ENCODE measurements around the gene CNR1. TPM values are rescaled to one million over a fixed set of nuclear protein-coding genes. Genes with fewer than 3 reads are reported as not detected.

Gene CNR1
- total RNA-seq, 1 experiment from 2014 or later: not detected

GRCh38 chr6:88142297-88142668 is 23.9 kb downstream of the CNR1 start:
- ChIA-PET POLR2A (no interaction called here), RAD21 (ENCODE audit: low non-redundant PET in 1 of 2, low total read pairs in 2 of 2, uncharacterized antibody in 2 of 2, unreplicated experiment in 2 of 2) (no interaction called here), CTCF (no interaction called here)
- intact Hi-C loops (cut with micrococcal nuclease): no loop called here
- Histone ChIP-seq H3K4me1 (ENCODE audit: control insufficient read depth in 1 of 2, insufficient read depth in 2 of 2, low read length in 2 of 2) (no peaks in the 10 kb centered on the region), H3K79me2 (ENCODE audit: insufficient read depth, low read length) (no peaks in the 10 kb centered on the region), H3K9me2 (ENCODE audit: insufficient read depth) (no peaks in the 10 kb centered on the region), H3K4me3 (replicated peaks in 1 of 2; ENCODE audit: low read depth in 1 of 2, low read length in 2 of 2) (no peak overlapping the region), H3K9ac (ENCODE audit: low read length) (no peak overlapping the region), H3K27ac (ENCODE audit: low read depth, low read length) (no peak overlapping the region), H3K27me3 (ENCODE audit: insufficient read depth, low read length) (no peaks in the 10 kb centered on the region), H3K4me2 (ENCODE audit: low read length) (no peak overlapping the region), H2AFZ (ENCODE audit: low read depth, low read length, poor library complexity, severe bottlenecking) (no peak overlapping the region), H3K9me3 (ENCODE audit: control insufficient read depth in 1 of 2, insufficient read depth in 1 of 2, low read depth in 1 of 2, low read length in 2 of 2) (no peaks in the 10 kb centered on the region), H3K36me3 (ENCODE audit: control insufficient read depth in 1 of 2, insufficient read depth in 2 of 2, low read length in 2 of 2) (no peaks in the 10 kb centered on the region), H4K20me1 (ENCODE audit: insufficient read depth) (no peaks in the 10 kb centered on the region)
- DNase-seq (ENCODE audit: low read depth, low spot score) (no peak), ATAC-seq (no peak)
- BruUV-seq (replicated peaks): no TSS peak
- TF ChIP-seq EZH2phosphoT487 (IDR thresholded peaks at IDR 0.05; ENCODE audit: borderline replicate concordance) (no peak), ZFX (IDR thresholded peaks at IDR 0.05) (no peak), ZNF274 (IDR thresholded peaks at IDR 0.05; ENCODE audit: low read depth, low read length) (no peak), SIN3A (IDR thresholded peaks at IDR 0.05; ENCODE audit: low read depth) (no peak)
- TF ChIP-seq, protein P1, sequence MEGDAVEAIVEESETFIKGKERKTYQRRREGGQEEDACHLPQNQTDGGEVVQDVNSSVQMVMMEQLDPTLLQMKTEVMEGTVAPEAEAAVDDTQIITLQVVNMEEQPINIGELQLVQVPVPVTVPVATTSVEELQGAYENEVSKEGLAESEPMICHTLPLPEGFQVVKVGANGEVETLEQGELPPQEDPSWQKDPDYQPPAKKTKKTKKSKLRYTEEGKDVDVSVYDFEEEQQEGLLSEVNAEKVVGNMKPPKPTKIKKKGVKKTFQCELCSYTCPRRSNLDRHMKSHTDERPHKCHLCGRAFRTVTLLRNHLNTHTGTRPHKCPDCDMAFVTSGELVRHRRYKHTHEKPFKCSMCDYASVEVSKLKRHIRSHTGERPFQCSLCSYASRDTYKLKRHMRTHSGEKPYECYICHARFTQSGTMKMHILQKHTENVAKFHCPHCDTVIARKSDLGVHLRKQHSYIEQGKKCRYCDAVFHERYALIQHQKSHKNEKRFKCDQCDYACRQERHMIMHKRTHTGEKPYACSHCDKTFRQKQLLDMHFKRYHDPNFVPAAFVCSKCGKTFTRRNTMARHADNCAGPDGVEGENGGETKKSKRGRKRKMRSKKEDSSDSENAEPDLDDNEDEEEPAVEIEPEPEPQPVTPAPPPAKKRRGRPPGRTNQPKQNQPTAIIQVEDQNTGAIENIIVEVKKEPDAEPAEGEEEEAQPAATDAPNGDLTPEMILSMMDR (IDR thresholded peaks at IDR 0.05 in 2 of 3, conservative IDR thresholded peaks at IDR 0.05 in 1 of 3; ENCODE audit: borderline replicate concordance in 1 of 3, insufficient read depth in 1 of 3, low read depth in 2 of 3, low read length in 2 of 3): no peak

GRCh38 chr6:88141561-88142296 is 24.4 kb downstream of the CNR1 start:
- Histone ChIP-seq H2AFZ (ENCODE audit: low read depth, low read length, poor library complexity, severe bottlenecking) (no peak overlapping the region), H3K4me1 (ENCODE audit: control insufficient read depth in 1 of 2, insufficient read depth in 2 of 2, low read length in 2 of 2) (no peaks in the 10 kb centered on the region), H3K27ac (ENCODE audit: low read depth, low read length) (no peak overlapping the region), H3K9me2 (ENCODE audit: insufficient read depth) (no peaks in the 10 kb centered on the region), H3K79me2 (ENCODE audit: insufficient read depth, low read length) (no peaks in the 10 kb centered on the region), H3K27me3 (ENCODE audit: insufficient read depth, low read length) (no peaks in the 10 kb centered on the region), H3K9me3 (ENCODE audit: control insufficient read depth in 1 of 2, insufficient read depth in 1 of 2, low read depth in 1 of 2, low read length in 2 of 2) (no peaks in the 10 kb centered on the region), H3K36me3 (ENCODE audit: control insufficient read depth in 1 of 2, insufficient read depth in 2 of 2, low read length in 2 of 2) (no peaks in the 10 kb centered on the region), H3K4me3 (replicated peaks in 1 of 2; ENCODE audit: low read depth in 1 of 2, low read length in 2 of 2) (no peak overlapping the region), H3K4me2 (ENCODE audit: low read length) (no peak overlapping the region), H4K20me1 (ENCODE audit: insufficient read depth) (no peaks in the 10 kb centered on the region), H3K9ac (ENCODE audit: low read length) (no peak overlapping the region)
- no peak for ATAC-seq
- ChIA-PET RAD21 (ENCODE audit: low non-redundant PET in 1 of 2, low total read pairs in 2 of 2, uncharacterized antibody in 2 of 2, unreplicated experiment in 2 of 2) (no interaction called here), CTCF (no interaction called here), POLR2A (no interaction called here)
- TF ChIP-seq SP1 (IDR thresholded peaks at IDR 0.05; ENCODE audit: low read depth): no peak
- TF ChIP-seq POLR2AphosphoS5 (IDR thresholded peaks at IDR 0.05; ENCODE audit: low read depth, low read length): no peak
- TF ChIP-seq CEBPB (IDR thresholded peaks at IDR 0.05; ENCODE audit: low read depth): no peak
- TF ChIP-seq SRF (IDR thresholded peaks at IDR 0.05; ENCODE audit: low read depth): no peak
- no peak for TF ChIP-seq SIN3A (IDR thresholded peaks at IDR 0.05; ENCODE audit: low read depth)
- TF ChIP-seq, protein P2, sequence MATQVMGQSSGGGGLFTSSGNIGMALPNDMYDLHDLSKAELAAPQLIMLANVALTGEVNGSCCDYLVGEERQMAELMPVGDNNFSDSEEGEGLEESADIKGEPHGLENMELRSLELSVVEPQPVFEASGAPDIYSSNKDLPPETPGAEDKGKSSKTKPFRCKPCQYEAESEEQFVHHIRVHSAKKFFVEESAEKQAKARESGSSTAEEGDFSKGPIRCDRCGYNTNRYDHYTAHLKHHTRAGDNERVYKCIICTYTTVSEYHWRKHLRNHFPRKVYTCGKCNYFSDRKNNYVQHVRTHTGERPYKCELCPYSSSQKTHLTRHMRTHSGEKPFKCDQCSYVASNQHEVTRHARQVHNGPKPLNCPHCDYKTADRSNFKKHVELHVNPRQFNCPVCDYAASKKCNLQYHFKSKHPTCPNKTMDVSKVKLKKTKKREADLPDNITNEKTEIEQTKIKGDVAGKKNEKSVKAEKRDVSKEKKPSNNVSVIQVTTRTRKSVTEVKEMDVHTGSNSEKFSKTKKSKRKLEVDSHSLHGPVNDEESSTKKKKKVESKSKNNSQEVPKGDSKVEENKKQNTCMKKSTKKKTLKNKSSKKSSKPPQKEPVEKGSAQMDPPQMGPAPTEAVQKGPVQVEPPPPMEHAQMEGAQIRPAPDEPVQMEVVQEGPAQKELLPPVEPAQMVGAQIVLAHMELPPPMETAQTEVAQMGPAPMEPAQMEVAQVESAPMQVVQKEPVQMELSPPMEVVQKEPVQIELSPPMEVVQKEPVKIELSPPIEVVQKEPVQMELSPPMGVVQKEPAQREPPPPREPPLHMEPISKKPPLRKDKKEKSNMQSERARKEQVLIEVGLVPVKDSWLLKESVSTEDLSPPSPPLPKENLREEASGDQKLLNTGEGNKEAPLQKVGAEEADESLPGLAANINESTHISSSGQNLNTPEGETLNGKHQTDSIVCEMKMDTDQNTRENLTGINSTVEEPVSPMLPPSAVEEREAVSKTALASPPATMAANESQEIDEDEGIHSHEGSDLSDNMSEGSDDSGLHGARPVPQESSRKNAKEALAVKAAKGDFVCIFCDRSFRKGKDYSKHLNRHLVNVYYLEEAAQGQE (IDR thresholded peaks at IDR 0.05; ENCODE audit: low read depth): no peak
- intact Hi-C loops (cut with micrococcal nuclease): no loop called here
- no peak for DNase-seq (ENCODE audit: low read depth, low spot score)
- BruUV-seq (replicated peaks): no TSS peak

Measured in HCT116 (cell line).